ENCODE measurements around the gene KIZ. TPM values are rescaled to one million over a fixed set of nuclear protein-coding genes. Genes with fewer than 3 reads are reported as not detected.

KIZ gene
- total RNA-seq, 2 donors from 2014 or later = 6.3 to 17.1 TPM

- Histone ChIP-seq H3K4me3 (no peak overlapping the region), H3K9ac (ENCODE audit: low read depth in 2 of 2, low read length in 2 of 2) (no peak overlapping the region), H3K27me3 (no peaks in the 10 kb centered on the region), H3K27ac (no peak overlapping the region), H3K4me1 (no peaks in the 10 kb centered on the region), H3K9me3 (no peaks in the 10 kb centered on the region), H3K36me3 (no peaks in the 10 kb centered on the region)
- DNase-seq = peak; percentile 50
- TF ChIP-seq CTCF (IDR thresholded peaks at IDR 0.05) = no peak
- intact Hi-C loops (cut with DNase I) = no loop called here
These were observed 154.7 kb downstream of the KIZ start for GRCh38 chr20:21280522-21281016.

GRCh38 chr20:21286775-21287174 is 160.9 kb downstream of the KIZ start:
- Histone ChIP-seq H3K4me1 (no peaks in the 10 kb centered on the region), H3K27me3 (no peaks in the 10 kb centered on the region), H3K36me3 (no peaks in the 10 kb centered on the region), H3K9me3 (no peaks in the 10 kb centered on the region), H3K4me3 (no peak overlapping the region), H3K27ac (no peak overlapping the region), H3K9ac (ENCODE audit: low read depth in 2 of 2, low read length in 2 of 2) (no peak overlapping the region)
- DNase-seq = no peak
- intact Hi-C loops (cut with DNase I) = no loop called here
- no peak for TF ChIP-seq CTCF (IDR thresholded peaks at IDR 0.05)

- TF ChIP-seq CTCF (IDR thresholded peaks at IDR 0.05) = no peak
- Histone ChIP-seq H3K36me3 (no peaks in the 10 kb centered on the region), H3K27ac (no peak overlapping the region), H3K9ac (ENCODE audit: low read depth in 2 of 2, low read length in 2 of 2) (no peak overlapping the region), H3K27me3 (no peaks in the 10 kb centered on the region), H3K4me3 (no peak overlapping the region), H3K9me3 (no peaks in the 10 kb centered on the region), H3K4me1 (no peaks in the 10 kb centered on the region)
- DNase-seq = no peak
- intact Hi-C loops (cut with DNase I) = no loop called here
These were observed 162.9 kb downstream of the KIZ start for GRCh38 chr20:21288587-21289370.

- intact Hi-C loops (cut with DNase I) = no loop called here
- no peak for DNase-seq
- TF ChIP-seq CTCF (IDR thresholded peaks at IDR 0.05) = no peak
- Histone ChIP-seq H3K27me3 (no peaks in the 10 kb centered on the region), H3K9ac (ENCODE audit: low read depth in 2 of 2, low read length in 2 of 2) (no peak overlapping the region), H3K4me1 (no peaks in the 10 kb centered on the region), H3K9me3 (no peaks in the 10 kb centered on the region), H3K36me3 (no peaks in the 10 kb centered on the region), H3K4me3 (no peak overlapping the region), H3K27ac (no peak overlapping the region)
These were observed 163.8 kb downstream of the KIZ start for GRCh38 chr20:21289651-21290050.

- DNase-seq = no peak
- TF ChIP-seq CTCF (IDR thresholded peaks at IDR 0.05) = no peak
- Histone ChIP-seq H3K27ac (no peak overlapping the region), H3K4me1 (no peaks in the 10 kb centered on the region), H3K9ac (ENCODE audit: low read depth in 2 of 2, low read length in 2 of 2) (no peak overlapping the region), H3K9me3 (no peaks in the 10 kb centered on the region), H3K36me3 (no peaks in the 10 kb centered on the region), H3K4me3 (no peak overlapping the region), H3K27me3 (no peaks in the 10 kb centered on the region)
- intact Hi-C loops (cut with DNase I) = no loop called here
These were observed 165.1 kb downstream of the KIZ start for GRCh38 chr20:21291026-21291425.
